Kidney tubule cell (primary cell): ENCODE measurements around the gene TNS3.
"Not testable (repeated sequence)": the region's sequence is repeated elsewhere in the genome, so short reads cannot be mapped to it uniquely, and the experiment has no call there.

Source experiments
- DNase-seq: peaks from one replicate; pipeline ENCODE4 v3.0.0-alpha.2; 2018; ENCODE audit warnings: low spot score

Gene TNS3

DNA sequence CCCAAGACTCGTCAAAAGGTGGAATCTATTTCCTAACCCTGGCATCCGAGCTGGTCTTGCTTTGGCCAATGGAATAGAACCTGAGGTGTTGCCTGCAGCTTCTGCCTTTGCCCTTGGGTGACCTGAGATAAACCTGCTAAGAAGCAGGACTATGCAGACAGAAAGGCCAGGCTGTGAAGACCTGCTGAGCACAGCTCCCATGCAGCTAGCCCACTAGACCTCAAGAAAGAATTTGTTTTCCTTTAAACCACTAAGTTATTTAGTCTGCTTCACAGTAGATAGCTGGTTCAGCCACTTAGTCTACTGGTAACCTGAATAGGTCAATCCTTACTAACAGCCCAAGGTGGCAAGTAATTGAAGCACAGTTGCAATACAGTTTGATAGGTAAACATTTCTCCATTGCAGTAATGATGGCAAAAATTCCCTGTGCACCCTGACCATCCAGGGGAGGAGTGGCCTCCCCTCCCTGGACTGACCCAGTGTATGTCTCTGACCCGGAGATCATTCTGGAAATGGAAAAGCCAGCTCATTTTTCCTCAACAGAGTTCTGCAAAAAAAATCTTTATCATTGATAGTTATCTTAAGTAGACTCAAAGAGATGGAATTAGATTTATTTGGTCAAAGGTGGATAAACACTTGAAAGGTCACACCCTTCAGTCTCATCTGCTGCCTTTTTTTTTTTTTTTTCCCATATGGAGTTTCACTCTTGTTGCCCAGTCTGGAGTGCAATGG is 20.0 kb downstream of the TNS3 start:
- DNase-seq: no peak

DNA sequence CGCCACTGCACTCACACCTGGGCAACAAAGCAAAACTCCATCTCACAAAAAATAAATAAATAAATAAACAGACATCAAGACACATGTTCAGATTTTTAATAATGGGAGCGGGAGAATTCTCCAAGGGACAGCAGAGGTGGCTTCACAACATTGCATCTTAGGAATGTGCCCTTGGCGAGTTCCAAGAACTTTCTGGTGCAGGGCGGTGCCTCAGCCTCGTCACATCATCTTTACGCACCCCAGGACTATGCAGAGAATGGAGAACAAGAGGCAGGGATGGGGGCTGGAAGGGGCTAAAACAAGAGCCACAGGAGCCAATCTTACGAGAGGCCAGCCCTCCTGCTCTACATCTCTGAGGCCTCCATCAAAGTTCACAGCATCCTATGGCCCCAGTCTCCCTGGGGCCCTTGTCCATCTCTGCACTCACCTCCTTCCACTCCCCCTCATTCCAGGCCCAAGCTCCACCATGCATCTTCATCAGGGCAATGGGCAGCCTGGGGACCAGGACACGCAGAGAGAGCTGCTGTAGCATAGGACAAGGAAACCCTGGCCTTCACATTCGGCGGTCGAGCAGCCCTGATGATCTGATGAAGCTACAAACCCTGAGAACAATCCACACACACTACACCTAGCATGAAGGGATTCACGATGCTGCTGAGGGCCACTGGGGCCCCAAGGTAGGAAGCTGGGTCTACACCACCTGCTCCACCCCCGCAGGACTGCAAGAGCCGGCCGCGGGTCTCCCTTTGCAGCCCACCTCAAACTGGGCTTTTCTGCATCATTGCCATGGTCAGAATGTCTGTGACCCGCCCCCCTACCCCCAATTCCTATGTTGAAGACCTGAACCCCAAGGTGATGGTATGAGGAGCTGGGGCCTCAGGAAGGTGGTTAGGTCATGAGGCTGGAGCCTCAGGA is 22.3 kb downstream of the TNS3 start:
- DNase-seq: no peak

DNA sequence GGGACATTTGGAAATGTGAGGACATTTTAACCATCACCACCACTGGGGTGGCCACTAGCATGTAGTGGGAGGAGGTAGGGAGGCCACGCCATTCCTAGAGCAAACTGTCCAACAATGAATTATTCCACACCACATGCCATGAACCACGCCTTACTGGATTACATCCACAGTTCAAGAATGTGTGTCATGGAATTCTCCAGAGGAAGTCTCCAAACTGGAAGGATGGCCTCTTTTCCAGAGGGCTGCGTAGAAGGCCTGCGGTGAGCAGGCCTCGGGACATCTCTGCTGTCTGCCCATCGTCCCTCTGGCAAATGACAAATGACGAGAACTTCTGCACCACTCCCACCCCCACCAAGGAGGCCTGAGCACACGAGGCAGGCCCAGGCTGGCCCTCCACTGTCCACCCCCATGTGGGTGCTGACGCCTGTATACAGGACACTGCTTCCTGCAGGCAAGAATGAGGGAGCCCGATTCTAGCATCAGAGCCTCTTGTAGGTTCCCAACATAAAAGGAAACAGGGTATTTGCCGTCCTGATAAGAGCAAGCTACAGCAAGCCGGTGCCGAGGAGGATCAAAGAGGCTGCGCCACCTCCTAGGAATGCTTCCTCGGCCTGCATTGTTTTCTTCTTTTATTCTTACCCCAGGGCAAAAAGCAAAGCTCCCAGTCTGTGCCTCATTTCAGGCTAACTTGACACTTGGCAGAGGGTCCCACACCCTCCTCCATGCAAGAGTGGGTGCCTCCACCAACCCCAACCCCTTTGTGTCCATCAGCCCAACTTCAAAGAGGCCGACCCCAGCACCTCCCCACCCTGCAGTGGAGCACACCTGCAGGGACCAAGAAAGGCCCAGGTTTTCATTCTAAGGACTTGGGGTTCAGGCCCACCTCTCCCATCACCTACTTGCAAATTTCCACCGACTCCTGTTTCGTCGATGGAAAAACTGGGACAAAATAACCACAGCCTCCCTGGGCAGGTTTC is 23.9 kb downstream of the TNS3 start:
- peak; percentile 57 for DNase-seq

- DNase-seq: no peak
Measured at GRCh38 chr7:47557317-47557693, 24.6 kb downstream of the TNS3 start.

DNA sequence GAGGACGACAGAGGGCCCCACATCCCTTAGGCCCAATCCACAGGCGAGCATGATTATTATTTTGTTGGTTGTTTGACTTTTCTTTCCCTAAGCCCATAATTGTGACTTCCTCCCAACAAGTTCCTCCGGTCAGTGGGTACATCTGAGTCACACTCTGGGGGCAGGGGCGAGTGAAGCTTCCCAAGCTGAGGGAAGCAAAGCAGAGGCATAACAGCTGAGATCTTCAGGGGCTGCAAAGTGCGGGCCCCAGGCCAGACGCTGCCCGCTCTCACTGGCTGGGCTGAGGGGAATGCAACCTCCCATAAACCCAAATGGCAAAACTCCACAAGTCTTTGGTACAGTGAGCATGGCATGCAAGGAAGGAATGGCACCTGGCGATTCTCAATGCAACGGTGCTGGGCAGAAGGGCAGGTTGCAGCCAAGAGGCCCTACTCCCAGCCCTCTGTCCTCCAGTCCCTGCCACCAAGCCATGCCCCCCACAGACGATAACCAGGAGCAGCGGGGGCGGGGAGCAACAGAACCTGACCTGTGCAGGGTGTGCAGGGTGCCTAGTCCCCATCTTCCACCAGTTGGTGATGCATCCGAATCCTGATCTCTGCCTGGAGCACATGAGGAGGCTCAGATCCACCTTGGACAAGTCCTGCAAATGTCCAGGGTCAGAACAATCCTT is 25.3 kb downstream of the TNS3 start:
- DNase-seq: peak; percentile 39

DNA sequence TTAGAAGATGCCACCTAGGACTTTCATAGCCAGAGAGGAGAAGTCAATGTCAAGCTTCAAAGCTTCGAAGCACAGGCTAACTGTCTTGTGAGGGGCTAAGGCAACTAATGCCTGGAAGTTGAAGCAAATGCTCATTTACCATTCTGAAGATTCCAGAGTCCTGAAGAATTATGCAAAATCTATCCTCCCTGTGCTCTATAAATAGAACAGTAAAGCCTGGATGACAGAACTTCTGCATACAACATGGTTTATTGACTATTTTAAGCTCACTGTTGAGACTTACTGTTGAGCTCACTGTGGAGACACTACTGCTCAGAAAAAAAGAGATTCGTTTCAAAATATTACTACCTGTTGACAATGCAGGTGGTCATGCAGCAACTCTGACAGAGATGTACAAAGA is 28.6 kb downstream of the TNS3 start:
- no peak for DNase-seq

- peak; percentile 83 for DNase-seq
Measured at GRCh38 chr7:47552621-47553020, 29.3 kb downstream of the TNS3 start.

DNA sequence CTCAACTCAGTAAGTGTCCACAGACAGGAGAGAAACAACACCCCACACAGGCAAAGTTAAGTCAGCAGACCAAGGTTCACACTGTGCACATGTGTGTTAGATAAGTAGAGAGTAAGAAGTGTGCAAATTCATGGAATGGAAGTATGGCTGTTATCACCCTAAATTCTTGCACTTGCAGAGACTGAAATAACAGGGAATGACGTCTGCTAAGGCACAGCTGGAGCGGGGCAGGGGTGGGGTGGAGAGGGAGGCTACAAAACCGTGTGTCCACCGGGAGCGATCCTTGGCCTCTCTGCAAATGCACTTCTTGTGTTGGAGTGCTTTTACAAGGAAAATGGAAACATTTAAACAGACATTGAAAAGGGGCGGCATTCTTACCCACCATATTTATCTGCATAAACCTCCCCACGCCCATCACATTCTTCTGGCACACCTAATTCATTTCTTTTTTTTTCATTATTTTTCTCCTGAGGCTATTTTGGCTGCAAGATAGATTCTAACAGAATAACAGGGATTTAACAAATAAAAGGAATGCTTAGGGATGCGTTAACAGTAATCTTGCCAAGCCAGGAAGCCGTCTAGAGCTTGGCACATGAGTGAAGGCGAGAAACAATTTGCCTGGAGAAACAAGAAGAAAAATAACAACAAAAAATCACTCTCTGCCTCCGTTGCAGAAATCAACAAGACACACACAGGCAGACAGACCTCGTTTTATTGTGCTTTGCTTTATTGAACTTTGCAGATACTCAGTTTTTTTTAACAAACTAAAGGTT is 30.1 kb downstream of the TNS3 start:
- no peak for DNase-seq

- DNase-seq: no peak
Measured at GRCh38 chr7:47550788-47551470, 31.0 kb downstream of the TNS3 start.

DNA sequence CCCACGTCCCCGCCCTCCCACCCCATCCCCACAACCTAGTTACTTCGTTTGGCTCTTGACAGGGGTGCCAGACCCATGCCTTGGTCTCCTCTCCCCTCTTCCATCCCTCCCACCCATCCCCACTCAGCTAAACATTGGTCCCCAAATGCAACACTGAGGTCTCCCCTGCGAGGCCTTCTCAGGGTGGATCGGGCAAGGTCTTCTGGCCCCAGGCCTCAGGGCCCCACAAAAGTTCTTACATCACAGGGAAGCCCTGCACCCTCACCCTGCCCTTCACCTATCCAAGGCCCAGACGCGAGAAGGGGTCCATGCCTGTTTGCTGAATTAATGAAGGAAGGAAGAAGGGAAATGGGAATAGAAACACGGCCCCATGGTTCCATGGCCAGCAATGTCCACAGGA is 32.0 kb downstream of the TNS3 start:
- DNase-seq: no peak

DNA sequence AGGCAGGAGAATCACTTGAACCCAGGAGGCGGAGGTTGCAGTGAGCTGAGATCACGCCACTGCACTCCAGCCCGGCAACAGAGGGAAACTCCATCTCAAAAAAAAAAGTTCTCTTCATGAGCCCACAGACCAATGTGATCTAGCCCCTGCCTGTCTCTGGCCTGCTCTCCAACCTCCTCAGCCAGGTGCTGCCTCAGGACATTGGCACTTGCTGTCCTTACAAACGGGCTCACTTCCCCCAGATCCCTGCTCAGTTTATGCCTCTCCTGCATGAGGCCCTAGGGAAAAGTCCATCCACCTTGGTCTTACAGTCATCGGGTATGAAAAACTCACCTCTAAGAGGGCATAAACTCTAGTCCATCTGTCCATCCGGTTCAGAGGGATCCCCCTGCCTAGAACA is 32.5 kb downstream of the TNS3 start:
- DNase-seq: no peak

GRCh38 chr7:47548546-47548945 is 33.4 kb downstream of the TNS3 start:
- no peak for DNase-seq

DNA sequence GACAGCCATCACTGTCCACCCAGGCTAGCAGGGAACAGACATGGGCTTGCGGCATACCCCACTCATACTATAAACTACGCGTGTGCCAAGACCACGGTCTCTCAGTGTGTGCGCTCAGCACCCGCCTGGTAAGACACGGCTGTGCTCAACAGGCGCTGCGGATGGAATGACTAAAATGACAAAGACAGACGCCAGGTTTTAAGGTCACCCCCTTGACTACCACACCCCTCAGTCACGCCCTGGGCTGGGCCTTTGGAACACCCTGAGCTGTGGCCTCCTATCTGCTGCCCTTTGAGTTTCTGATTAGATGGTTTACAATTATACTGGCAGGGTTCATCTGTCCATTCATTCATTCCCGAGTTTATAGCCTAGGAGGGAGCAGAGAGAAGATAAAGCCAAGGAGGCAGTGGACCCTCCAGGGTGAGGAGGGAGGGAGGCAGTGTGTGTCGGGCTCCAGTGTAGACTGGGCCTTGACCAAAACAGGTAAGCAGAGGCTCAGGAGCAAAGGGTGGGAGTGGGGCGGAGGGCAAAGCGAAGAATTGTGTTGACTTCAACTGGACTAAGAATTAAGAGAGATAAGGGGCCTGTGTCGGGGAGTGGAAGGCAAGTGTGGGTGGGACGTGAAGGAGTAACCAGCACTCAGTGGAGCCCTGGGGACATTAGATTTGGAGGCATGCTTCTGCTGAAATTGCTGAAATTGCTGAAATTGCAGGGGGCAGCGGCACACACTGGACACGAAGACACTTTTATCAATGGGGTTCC is 35.0 kb downstream of the TNS3 start:
- no peak for DNase-seq

- no peak for DNase-seq
Measured at GRCh38 chr7:47546171-47546570, 35.7 kb downstream of the TNS3 start.

DNA sequence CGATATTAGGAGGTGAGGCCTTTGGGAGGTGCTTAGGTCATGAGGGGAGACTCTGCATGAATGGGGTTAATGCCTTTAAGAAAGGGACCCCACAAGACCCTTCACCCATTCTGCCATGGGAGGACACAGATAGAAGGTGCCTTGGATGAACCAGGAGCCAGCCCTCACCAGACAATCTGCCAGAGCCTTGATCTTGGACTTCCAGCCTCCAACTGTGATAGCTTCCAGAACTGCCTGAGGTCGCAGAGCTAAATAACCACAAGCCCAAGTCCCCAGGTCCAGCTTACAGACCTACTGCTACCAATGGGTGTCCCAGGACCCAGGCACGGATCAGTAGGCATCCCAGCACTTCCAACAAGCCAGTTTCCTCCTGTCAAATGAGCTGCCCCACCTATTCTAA is 37.5 kb downstream of the TNS3 start:
- no peak for DNase-seq

DNA sequence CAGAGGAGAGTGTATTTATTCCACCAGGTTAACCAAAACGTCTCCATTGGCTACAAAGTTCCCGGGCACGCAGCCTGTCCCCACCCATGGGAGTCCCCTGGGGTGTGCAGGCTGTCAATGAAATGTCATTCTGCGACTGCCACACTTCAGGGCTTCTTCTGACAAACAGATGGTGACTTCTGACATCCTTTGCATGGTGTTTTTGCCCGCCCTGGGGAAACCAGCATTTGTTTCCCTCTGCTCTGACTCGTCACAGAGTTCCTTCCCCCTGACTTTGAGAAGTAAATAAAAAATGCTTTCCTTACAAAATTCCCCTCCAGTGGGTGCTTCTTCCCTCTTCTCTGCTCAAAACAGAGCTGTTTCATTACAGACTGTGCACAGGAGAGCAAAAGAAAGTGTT is 38.2 kb downstream of the TNS3 start:
- no peak for DNase-seq

DNA sequence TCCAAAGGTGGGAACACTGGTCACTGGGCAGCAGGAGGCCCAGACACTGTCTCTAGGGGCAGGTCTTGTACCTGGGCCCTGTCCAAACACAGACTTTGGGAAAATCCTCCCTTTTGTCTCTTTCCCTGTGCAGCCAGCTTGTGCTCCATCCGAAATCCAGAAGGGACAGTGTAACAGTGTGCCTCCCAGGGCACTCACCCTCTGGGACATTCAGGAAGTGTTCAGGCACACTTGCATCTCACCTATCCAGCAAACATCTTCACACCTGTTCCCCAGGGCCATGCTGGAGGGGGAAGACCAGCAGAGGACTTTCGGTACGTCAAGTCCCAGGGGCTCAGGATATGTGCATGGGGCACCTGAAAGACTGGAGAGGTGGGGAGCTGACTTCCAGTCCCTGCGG is 38.9 kb downstream of the TNS3 start:
- no peak for DNase-seq

- DNase-seq: no peak
Measured at GRCh38 chr7:47542051-47542450, 39.9 kb downstream of the TNS3 start.

DNA sequence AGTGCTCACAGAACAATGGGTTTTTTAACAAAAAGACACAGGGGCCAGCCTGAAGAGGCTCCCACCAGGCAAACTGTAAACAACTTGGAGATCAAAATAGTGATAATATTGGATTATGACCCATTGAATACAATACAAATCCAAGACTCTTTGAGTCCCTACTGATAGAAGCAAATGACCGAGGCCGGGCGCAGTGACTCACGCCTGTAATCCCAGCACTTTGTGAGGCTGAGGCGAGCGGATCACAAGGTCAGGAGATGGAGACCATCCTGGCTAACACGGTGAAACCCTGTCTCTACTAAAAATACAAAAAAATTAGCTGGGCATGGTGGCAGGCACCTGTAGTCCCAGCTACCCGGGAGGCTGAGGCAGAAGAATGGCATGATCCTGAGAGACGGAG is 40.4 kb downstream of the TNS3 start:
- not testable (repeated sequence) for DNase-seq
